CD8-positive, alpha-beta memory T cell (primary cell): ENCODE results near the gene NOC2L. TPM values are rescaled to one million over a fixed set of nuclear protein-coding genes. Genes with fewer than 3 reads are reported as not detected.
A peak's percentile ranks its signal among the peaks of the same experiment; 100 is the strongest.
"Not testable (repeated sequence)": the region's sequence is repeated elsewhere in the genome, so short reads cannot be mapped to it uniquely, and the experiment has no call there.

ENCODE experiments used
- CTCF ChIA-PET: fragments of 350-600 bp; sonication (Branson Sonifier 250); formaldehyde crosslinking; loops from one replicate; lab custom pipeline; 2021; ENCODE audit warnings: antibody characterized with exemption; lab: Charles Lee
- POLR2A ChIA-PET: fragments of 350-600 bp; sonication (Branson Sonifier 250); formaldehyde crosslinking; loops from one replicate; lab custom pipeline; 2021; ENCODE audit warnings: antibody characterized with exemption; lab: Charles Lee
- DNase-seq, 5 donors: peaks; one replicate each; pipeline versions ENCODE4 v3.0.0 to v3.0.0-alpha.2; 2020 to 2022; ENCODE audit warnings: mixed read lengths in 1 of 5
- H3K27ac ChIP-seq: one replicate; pipeline ENCODE4 v1.7.0; 2013; ENCODE audit warnings: low read depth, mild to moderate bottlenecking, low read length, moderate library complexity
- H3K27me3 ChIP-seq: 2 replicates; pipeline ENCODE4 v1.7.0; 2013; ENCODE audit warnings: low read length, mild to moderate bottlenecking; ENCODE audit not compliant: insufficient read depth, poor library complexity, severe bottlenecking
- H3K36me3 ChIP-seq: 2 replicates; pipeline ENCODE4 v1.7.0; 2013; ENCODE audit warnings: mild to moderate bottlenecking, low read length, moderate library complexity; ENCODE audit not compliant: insufficient read depth
- H3K4me1 ChIP-seq: 2 replicates; pipeline ENCODE4 v1.7.0; 2013; ENCODE audit warnings: mild to moderate bottlenecking, low read length, moderate library complexity; ENCODE audit not compliant: insufficient read depth
- H3K4me3 ChIP-seq: 2 replicates; pipeline ENCODE4 v1.7.0; 2013; ENCODE audit warnings: mild to moderate bottlenecking, low read length
- H3K9me3 ChIP-seq: 2 replicates; pipeline ENCODE4 v1.7.0; 2013; ENCODE audit warnings: mild to moderate bottlenecking, low read length
- H3K27ac Mint-ChIP-seq, 8 donors: one replicate each; pipeline ENCODE4 v1.8.0; 2020 to 2021; ENCODE audit warnings: mixed read lengths in 8 of 8, mild to moderate bottlenecking in 6 of 8, inconsistent platforms in 3 of 8, moderate library complexity in 3 of 8
- H3K27me3 Mint-ChIP-seq, 2 donors: one replicate each; pipeline ENCODE4 v1.8.0; 2020 to 2021; ENCODE audit warnings: mixed read lengths in 2 of 2, mild to moderate bottlenecking in 1 of 2, moderate library complexity in 1 of 2
- H3K36me3 Mint-ChIP-seq, 3 donors: one replicate each; pipeline ENCODE4 v1.8.0; 2020 to 2021; ENCODE audit warnings: mixed read lengths in 3 of 3, inconsistent platforms in 1 of 3, mild to moderate bottlenecking in 1 of 3
- H3K4me1 Mint-ChIP-seq, 3 donors: one replicate each; pipeline ENCODE4 v1.8.0; 2020 to 2021; ENCODE audit warnings: mixed read lengths in 3 of 3, inconsistent platforms in 1 of 3, mild to moderate bottlenecking in 1 of 3
- H3K4me3 Mint-ChIP-seq, 7 donors: one replicate each; pipeline ENCODE4 v1.8.0; 2020 to 2021; ENCODE audit warnings: mixed read lengths in 7 of 7, mild to moderate bottlenecking in 6 of 7, moderate library complexity in 4 of 7, inconsistent platforms in 2 of 7
- H3K9me3 Mint-ChIP-seq, 5 donors: one replicate each; pipeline ENCODE4 v1.8.0; 2020 to 2022; ENCODE audit warnings: mixed read lengths in 5 of 5, mild to moderate bottlenecking in 3 of 5, moderate library complexity in 2 of 5, inconsistent platforms in 1 of 5
- polyA plus RNA-seq: library from polyadenylated mRNA; unstranded; fragments of 300-500 nt; fragmentation: Illumina TruSeq; gene quantifications from one replicate; pipeline ENCODE4 v1.2.3, GENCODE V29; 2021
- total RNA-seq, 2 experiments: library from RNA; stranded (reverse); gene quantifications; one replicate each; pipeline ENCODE4 v1.2.3, GENCODE V29; 2021

The NOC2L gene
- total and polyA plus RNA-seq, 3 experiments from 2014 or later = 72.3 to 187 (median 175) TPM

- Histone ChIP-seq H3K4me3 (no peak overlapping the region), H3K27ac (no peak overlapping the region), H3K27me3 (no peaks in the 10 kb centered on the region), H3K4me1 (peaks cover 2% of the 10 kb centered on the region), H3K9me3 (no peaks in the 10 kb centered on the region), H3K36me3 (peaks cover 65% of the 10 kb centered on the region)
- peaks cover 14 to 93% (median 17%) of the 10 kb centered on the region in 3 donors for H3K36me3 Mint-ChIP-seq
- no peak overlapping the region for H3K4me3 Mint-ChIP-seq
- POLR2A ChIA-PET = no interaction called here
- CTCF ChIA-PET = interaction anchor here (1.1 kb wide), 1 partner anchor 11 kb away, joined by 4 read pairs; no protein-coding TSS in a partner anchor
- DNase-seq = no peak
- H3K4me1 Mint-ChIP-seq = peaks cover 5 to 9% (median 5%) of the 10 kb centered on the region in 3 donors
- H3K27me3 Mint-ChIP-seq = no peaks in the 10 kb centered on the region
- no peaks in the 10 kb centered on the region for H3K9me3 Mint-ChIP-seq
- no peak overlapping the region for H3K27ac Mint-ChIP-seq
Observed at GRCh38 chr1:952201-952600, 6.9 kb downstream of the NOC2L start.

DNA sequence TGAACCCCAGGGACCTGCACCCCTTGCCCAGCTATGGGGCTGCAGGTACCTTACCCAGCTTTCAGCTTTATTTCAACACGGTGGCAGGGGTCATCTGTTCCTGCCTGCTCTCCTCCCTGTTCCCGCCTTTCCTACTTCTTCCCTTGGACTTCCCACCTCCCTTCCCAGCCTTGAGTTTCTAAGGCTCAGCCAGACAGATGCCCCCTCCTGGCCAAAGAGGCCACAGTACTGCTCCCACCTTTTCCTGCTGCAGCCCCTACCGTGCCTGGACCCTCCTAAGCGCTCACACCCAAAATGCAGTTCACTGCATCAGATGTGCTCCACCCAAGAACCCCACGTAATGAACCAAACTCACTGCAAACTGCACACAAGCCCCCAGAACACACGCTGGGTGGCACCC, 7.7 kb downstream of the NOC2L start:
- H3K27ac Mint-ChIP-seq = no peak overlapping the region
- Histone ChIP-seq H3K27ac (no peak overlapping the region), H3K9me3 (no peaks in the 10 kb centered on the region), H3K27me3 (no peaks in the 10 kb centered on the region), H3K36me3 (peaks cover 60% of the 10 kb centered on the region), H3K4me1 (no peaks in the 10 kb centered on the region), H3K4me3 (no peak overlapping the region)
- peaks cover 17 to 90% (median 17%) of the 10 kb centered on the region in 3 donors for H3K36me3 Mint-ChIP-seq
- peaks cover 1 to 5% (median 4%) of the 10 kb centered on the region in 3 donors for H3K4me1 Mint-ChIP-seq
- CTCF ChIA-PET = no interaction called here
- H3K27me3 Mint-ChIP-seq = no peaks in the 10 kb centered on the region
- POLR2A ChIA-PET = no interaction called here
- no peak for DNase-seq
- H3K4me3 Mint-ChIP-seq = no peak overlapping the region
- no peaks in the 10 kb centered on the region for H3K9me3 Mint-ChIP-seq

GRCh38 chr1:950881-951280, 8.2 kb downstream of the NOC2L start:
- POLR2A ChIA-PET = no interaction called here
- CTCF ChIA-PET = no interaction called here
- DNase-seq = no peak
- no peaks in the 10 kb centered on the region for H3K4me1 ChIP-seq
- Mint-ChIP-seq H3K4me3 (no peak overlapping the region), H3K9me3 (no peaks in the 10 kb centered on the region), H3K36me3 (peaks cover 17 to 90% (median 17%) of the 10 kb centered on the region in 3 donors), H3K27me3 (no peaks in the 10 kb centered on the region), H3K27ac (no peak overlapping the region), H3K4me1 (peaks cover 1 to 5% (median 4%) of the 10 kb centered on the region in 3 donors)
- no peaks in the 10 kb centered on the region for H3K9me3 ChIP-seq
- H3K4me3 ChIP-seq = no peak overlapping the region
- H3K27ac ChIP-seq = no peak overlapping the region
- H3K27me3 ChIP-seq = no peaks in the 10 kb centered on the region
- peaks cover 55% of the 10 kb centered on the region for H3K36me3 ChIP-seq

- H3K36me3 Mint-ChIP-seq = peaks cover 15 to 90% (median 15%) of the 10 kb centered on the region in 3 donors
- ChIA-PET CTCF (no interaction called here), POLR2A (no interaction called here)
- no peaks in the 10 kb centered on the region for H3K9me3 ChIP-seq
- H3K27me3 Mint-ChIP-seq = no peaks in the 10 kb centered on the region
- no peak overlapping the region for H3K27ac Mint-ChIP-seq
- no peak overlapping the region for H3K4me3 ChIP-seq
- H3K27me3 ChIP-seq = no peaks in the 10 kb centered on the region
- peaks cover 1 to 4% (median 3%) of the 10 kb centered on the region in 3 donors for H3K4me1 Mint-ChIP-seq
- H3K27ac ChIP-seq = no peak overlapping the region
- no peak for DNase-seq
- no peaks in the 10 kb centered on the region for H3K4me1 ChIP-seq
- no peak overlapping the region for H3K4me3 Mint-ChIP-seq
- H3K9me3 Mint-ChIP-seq = no peaks in the 10 kb centered on the region
- peaks cover 49% of the 10 kb centered on the region for H3K36me3 ChIP-seq
Observed at GRCh38 chr1:950268-950667, 8.8 kb downstream of the NOC2L start.

DNA sequence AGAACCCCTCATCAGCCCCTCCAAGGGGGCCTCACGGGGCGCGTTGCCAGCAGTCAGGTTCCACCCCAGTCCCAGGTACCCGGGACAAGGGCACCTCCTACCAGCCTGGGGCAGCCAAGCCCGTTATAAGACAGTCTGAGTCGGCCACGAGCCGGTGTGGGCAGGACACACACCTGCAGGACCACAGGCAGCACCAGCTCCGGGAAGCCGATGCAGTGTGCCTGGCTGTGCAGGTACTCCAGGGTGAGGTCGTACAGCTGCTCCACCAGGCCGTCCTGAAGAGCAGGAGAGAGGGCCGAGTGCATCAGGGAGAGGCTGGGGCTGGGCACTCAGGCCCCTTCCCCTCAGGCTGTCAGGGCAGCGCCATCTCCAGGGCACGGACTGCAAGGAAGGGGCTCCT, 11.1 kb downstream of the NOC2L start:
- Histone ChIP-seq H3K36me3 (peaks cover 28% of the 10 kb centered on the region), H3K27ac (no peak overlapping the region), H3K4me1 (no peaks in the 10 kb centered on the region), H3K4me3 (no peak overlapping the region), H3K27me3 (peaks cover 3% of the 10 kb centered on the region), H3K9me3 (no peaks in the 10 kb centered on the region)
- ChIA-PET POLR2A (no interaction called here), CTCF (no interaction called here)
- H3K27ac Mint-ChIP-seq = no peak overlapping the region
- H3K27me3 Mint-ChIP-seq = peaks cover 1 to 13% of the 10 kb centered on the region in 2 donors
- H3K4me1 Mint-ChIP-seq = peaks cover 0 to 13% (median 4%) of the 10 kb centered on the region in 3 donors
- H3K9me3 Mint-ChIP-seq = no peaks in the 10 kb centered on the region
- no peak for DNase-seq
- no peak overlapping the region for H3K4me3 Mint-ChIP-seq
- H3K36me3 Mint-ChIP-seq = peaks cover 11 to 76% (median 12%) of the 10 kb centered on the region in 3 donors

DNA sequence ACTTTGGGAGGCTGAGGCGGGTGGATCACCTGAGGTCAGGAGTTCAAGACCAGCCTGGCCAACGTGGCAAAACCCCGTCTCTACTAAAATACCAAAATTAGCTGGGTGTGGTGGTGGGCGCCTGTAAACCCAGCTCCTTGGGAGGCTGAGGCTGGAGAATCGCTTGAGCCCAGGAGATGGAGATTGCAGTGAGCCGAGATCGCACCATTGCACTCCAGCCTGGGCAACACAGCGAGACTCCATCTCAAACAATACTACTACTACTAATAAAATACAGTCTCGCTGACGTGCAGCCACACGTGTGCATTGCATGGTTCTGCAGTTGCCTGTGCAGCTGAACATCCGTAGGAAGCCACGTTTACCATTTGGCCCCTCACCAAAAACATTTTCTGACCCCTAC, 12.2 kb downstream of the NOC2L start:
- H3K9me3 Mint-ChIP-seq, H3K27me3 ChIP-seq, H3K27ac Mint-ChIP-seq, H3K4me3 ChIP-seq, H3K27ac ChIP-seq, H3K4me1 ChIP-seq, H3K4me3 Mint-ChIP-seq, DNase-seq, POLR2A ChIA-PET, H3K9me3 ChIP-seq, CTCF ChIA-PET: not testable (repeated sequence)
- peaks cover 1 to 15% of the 10 kb centered on the region in 2 donors for H3K27me3 Mint-ChIP-seq
- peaks cover 0 to 14% (median 4%) of the 10 kb centered on the region in 3 donors for H3K4me1 Mint-ChIP-seq
- peaks cover 25% of the 10 kb centered on the region for H3K36me3 ChIP-seq
- peaks cover 11 to 65% (median 12%) of the 10 kb centered on the region in 3 donors for H3K36me3 Mint-ChIP-seq

DNA sequence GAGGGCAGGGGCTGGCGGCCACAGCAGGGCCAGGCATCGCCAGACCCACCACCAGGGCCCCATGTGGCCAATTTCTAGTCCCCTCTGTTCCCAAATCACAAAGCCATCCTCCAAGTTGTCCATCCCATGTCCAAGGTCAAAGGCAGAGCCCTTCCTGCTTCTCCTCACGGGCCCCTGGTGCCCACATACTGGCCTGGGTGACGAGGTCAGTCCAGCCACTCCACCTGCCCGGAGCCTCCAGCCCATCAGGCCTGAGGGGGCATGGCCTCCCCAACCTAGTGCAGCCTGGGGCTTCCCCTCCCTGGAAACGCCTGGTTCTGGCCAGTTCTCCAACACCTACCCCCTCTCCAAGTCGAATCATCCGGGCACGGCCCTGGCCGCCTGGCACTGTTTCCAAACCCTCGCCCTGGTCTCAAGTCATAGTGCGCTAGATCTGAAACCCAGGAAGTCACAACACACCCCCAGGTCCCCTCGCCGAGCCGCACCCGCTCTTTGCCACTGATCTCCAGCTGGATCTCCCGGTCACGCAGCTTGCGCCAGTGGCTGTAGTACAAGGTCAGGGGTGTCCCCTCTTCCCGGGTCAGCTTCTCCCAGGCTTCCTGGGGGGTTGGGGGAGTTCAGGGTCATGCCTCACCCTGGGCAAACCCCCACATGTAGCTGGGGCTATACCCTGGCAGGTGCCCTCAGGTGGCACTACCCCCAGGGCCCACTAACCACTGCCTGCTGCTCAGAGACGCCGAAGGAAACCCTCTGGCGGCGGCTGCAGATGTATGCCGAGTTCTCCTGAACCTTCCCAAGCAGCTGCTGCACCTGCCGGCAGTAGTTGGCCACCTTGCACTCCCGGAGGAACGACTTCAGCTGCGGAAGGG, 13.1 kb downstream of the NOC2L start:
- Mint-ChIP-seq H3K27ac (peak overlapping the region in 1 of 8 donors; percentile 74), H3K27me3 (peaks cover 4 to 21% of the 10 kb centered on the region in 2 donors), H3K9me3 (no peaks in the 10 kb centered on the region), H3K36me3 (peaks cover 8 to 57% (median 8%) of the 10 kb centered on the region in 3 donors), H3K4me3 (no peak overlapping the region), H3K4me1 (peaks cover 0 to 20% (median 7%) of the 10 kb centered on the region in 3 donors)
- no peak for DNase-seq
- peaks cover 17% of the 10 kb centered on the region for H3K36me3 ChIP-seq
- no peak overlapping the region for H3K27ac ChIP-seq
- CTCF ChIA-PET = no interaction called here
- POLR2A ChIA-PET = no interaction called here
- H3K4me3 ChIP-seq = no peak overlapping the region
- peaks cover 13% of the 10 kb centered on the region for H3K27me3 ChIP-seq
- no peaks in the 10 kb centered on the region for H3K9me3 ChIP-seq
- peaks cover 8% of the 10 kb centered on the region for H3K4me1 ChIP-seq
